Type B pancreatic cell (in vitro differentiated cells): Measurements from ENCODE around the gene HOXD10. TPM values are rescaled to one million over a fixed set of nuclear protein-coding genes. Genes with fewer than 3 reads are reported as not detected.

Experiments
- DNase-seq: peaks from one replicate; pipeline ENCODE4 v3.0.0; 2021; ENCODE audit warnings: mixed read lengths; ENCODE audit not compliant: unreplicated experiment; ENCODE audit errors: extremely low spot score
- H3K27ac Mint-ChIP-seq: 2 replicates; pipeline ENCODE4 v1.8.0; 2021; ENCODE audit warnings: mild to moderate bottlenecking, mixed read lengths
- H3K27me3 Mint-ChIP-seq: 2 replicates; pipeline ENCODE4 v1.8.0; 2021; ENCODE audit warnings: mixed read lengths
- H3K36me3 Mint-ChIP-seq: 2 replicates; pipeline ENCODE4 v1.8.0; 2021; ENCODE audit warnings: mixed read lengths
- H3K4me1 Mint-ChIP-seq: one replicate; pipeline ENCODE4 v1.8.0; 2021; ENCODE audit warnings: mixed read lengths; ENCODE audit not compliant: unreplicated experiment
- H3K4me3 Mint-ChIP-seq: 2 replicates; pipeline ENCODE4 v1.8.0; 2021; ENCODE audit warnings: mild to moderate bottlenecking, mixed read lengths
- H3K9me3 Mint-ChIP-seq: 2 replicates; pipeline ENCODE4 v1.8.0; 2021; ENCODE audit warnings: mixed read lengths
- total RNA-seq: library from RNA; stranded (reverse); gene quantifications from 2 replicates; pipeline ENCODE4 v1.2.1, GENCODE V29; 2021; ENCODE audit warnings: low replicate concordance
- TF ChIP-seq, protein P1 (sequence below): fragments of 200-600 bp; sonication (generic); conservative IDR thresholded peaks from 2 replicates; pipeline ENCODE4 v1.5.0; 2021; ENCODE audit warnings: antibody characterized with exemption, mild to moderate bottlenecking

Gene HOXD10
- total RNA-seq, 1 donor from 2014 or later = 0.56 TPM

GRCh38 chr2:176122683-176123410 lies 6.3 kb downstream of the HOXD10 start, which contains the start of gene HOXD9:
Gene HOXD9, plus strand, starts transcription at chr2:176122719. Its CDS starts 50 bp downstream, at chr2:176122769.
- DNase-seq = no peak
- Mint-ChIP-seq H3K27ac (no peak within 1 kb of the TSS), H3K27me3 (peaks cover 94% of the 10 kb centered on the region), H3K4me1 (peaks cover 7% of the 10 kb centered on the region), H3K4me3 (peak within 1 kb of the TSS; percentile 87), H3K9me3 (no peaks in the 10 kb centered on the region), H3K36me3 (peaks cover 4% of the 10 kb centered on the region)
- TF ChIP-seq, protein P1, sequence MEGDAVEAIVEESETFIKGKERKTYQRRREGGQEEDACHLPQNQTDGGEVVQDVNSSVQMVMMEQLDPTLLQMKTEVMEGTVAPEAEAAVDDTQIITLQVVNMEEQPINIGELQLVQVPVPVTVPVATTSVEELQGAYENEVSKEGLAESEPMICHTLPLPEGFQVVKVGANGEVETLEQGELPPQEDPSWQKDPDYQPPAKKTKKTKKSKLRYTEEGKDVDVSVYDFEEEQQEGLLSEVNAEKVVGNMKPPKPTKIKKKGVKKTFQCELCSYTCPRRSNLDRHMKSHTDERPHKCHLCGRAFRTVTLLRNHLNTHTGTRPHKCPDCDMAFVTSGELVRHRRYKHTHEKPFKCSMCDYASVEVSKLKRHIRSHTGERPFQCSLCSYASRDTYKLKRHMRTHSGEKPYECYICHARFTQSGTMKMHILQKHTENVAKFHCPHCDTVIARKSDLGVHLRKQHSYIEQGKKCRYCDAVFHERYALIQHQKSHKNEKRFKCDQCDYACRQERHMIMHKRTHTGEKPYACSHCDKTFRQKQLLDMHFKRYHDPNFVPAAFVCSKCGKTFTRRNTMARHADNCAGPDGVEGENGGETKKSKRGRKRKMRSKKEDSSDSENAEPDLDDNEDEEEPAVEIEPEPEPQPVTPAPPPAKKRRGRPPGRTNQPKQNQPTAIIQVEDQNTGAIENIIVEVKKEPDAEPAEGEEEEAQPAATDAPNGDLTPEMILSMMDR = no peak

DNA sequence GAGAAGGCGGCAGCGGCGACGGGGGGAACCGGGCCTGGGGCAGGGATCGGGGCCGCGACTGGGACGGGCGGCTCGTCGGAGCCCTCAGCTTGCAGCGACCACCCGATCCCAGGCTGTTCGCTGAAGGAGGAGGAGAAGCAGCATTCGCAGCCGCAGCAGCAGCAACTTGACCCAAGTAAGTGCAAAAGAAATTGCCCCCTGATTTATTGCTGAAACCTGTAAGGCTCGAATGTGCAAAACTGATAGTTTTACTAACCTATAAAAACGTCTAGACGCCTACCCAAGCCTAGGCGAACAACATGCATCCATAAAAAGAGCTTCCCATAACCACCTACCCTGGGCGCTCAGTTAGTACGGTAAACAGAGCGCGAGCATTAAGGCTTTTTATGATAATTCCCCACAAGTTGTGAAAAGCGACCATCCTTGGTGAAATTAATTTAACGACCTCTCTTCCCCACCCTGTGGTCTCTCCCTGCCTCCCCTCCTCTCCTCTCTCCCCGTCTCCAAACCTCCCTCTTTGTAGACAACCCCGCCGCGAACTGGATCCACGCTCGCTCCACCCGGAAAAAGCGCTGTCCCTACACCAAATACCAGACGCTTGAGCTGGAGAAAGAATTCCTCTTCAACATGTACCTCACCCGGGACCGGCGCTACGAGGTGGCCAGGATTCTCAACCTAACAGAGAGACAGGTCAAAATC lies 7.0 kb downstream of the HOXD10 start:
- peak overlapping the region; percentile 77 for H3K4me3 Mint-ChIP-seq
- H3K9me3 Mint-ChIP-seq = no peaks in the 10 kb centered on the region
- H3K27me3 Mint-ChIP-seq = peaks cover 94% of the 10 kb centered on the region
- no peak for DNase-seq
- peak overlapping the region; percentile 5 for H3K27ac Mint-ChIP-seq
- TF ChIP-seq, protein P1 = no peak
- H3K36me3 Mint-ChIP-seq = peaks cover 4% of the 10 kb centered on the region
- H3K4me1 Mint-ChIP-seq = peaks cover 13% of the 10 kb centered on the region

DNA sequence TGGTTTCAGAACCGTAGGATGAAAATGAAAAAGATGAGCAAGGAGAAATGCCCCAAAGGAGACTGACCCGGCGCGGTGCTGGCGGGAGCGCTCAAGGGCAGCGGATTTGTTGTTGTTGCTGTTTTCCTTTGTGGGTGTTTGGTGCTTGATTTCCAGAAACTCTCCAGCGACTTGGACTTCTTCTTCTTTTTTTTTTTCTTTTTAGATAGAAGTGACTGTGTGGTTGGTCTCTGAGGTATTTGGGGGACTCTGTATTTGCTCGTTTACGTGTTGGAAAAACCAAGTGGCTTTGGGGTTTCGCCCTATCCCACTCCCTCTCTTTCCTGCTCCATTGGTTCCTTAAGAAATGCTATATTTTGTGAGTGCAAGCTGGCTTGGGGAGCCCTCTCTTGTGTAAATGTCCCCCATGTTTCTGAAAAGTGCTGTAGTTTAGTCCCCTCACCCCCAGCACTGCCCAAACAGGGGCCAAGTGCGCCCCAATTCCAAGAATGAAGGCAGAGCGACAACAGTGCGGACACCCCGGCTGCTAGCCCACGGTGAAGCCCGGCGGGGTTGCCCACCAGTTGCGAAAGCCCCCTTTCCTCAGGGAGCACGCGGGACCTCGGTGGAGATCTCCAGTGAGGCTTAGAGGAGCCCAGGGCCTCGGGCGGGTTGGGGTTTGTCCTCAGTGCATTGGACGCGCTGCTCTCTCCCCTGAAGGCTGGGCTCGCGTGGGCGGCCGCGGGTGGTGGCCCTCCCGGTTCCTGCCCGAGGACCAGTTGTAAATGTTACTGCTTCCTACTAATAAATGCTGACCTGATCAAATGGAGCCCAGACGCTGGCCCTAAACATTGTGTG lies 7.8 kb downstream of the HOXD10 start:
- DNase-seq = no peak
- peak overlapping the region; percentile 77 for H3K4me3 Mint-ChIP-seq
- no peaks in the 10 kb centered on the region for H3K9me3 Mint-ChIP-seq
- H3K27me3 Mint-ChIP-seq = peaks cover 94% of the 10 kb centered on the region
- TF ChIP-seq, protein P1 = no peak
- peaks cover 4% of the 10 kb centered on the region for H3K36me3 Mint-ChIP-seq
- H3K4me1 Mint-ChIP-seq = peaks cover 18% of the 10 kb centered on the region
- H3K27ac Mint-ChIP-seq = peak overlapping the region; percentile 5

GRCh38 chr2:176124947-176125771 lies 8.6 kb downstream of the HOXD10 start:
- H3K4me1 Mint-ChIP-seq = peaks cover 18% of the 10 kb centered on the region
- H3K27me3 Mint-ChIP-seq = peaks cover 86% of the 10 kb centered on the region
- TF ChIP-seq, protein P1 = no peak
- H3K4me3 Mint-ChIP-seq = peak overlapping the region; percentile 62
- DNase-seq = no peak
- H3K9me3 Mint-ChIP-seq = no peaks in the 10 kb centered on the region
- peak overlapping the region; percentile 11 for H3K27ac Mint-ChIP-seq
- H3K36me3 Mint-ChIP-seq = no peaks in the 10 kb centered on the region

DNA sequence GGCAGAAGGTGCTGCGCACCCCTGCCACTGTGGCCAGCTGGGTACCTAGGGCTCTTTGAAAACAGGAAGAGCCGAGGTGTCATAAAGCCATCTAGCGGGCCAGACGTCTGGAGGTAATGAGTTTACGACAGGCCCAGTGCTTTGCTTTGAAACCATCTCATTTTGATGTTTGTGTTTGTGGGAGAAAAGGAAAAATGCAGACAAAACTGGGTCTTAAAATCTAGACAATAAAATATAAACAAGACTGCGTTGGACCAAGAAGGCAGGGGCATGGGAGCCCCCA lies 9.1 kb downstream of the HOXD10 start:
- Mint-ChIP-seq H3K36me3 (no peaks in the 10 kb centered on the region), H3K27ac (peak overlapping the region; percentile 11), H3K4me3 (peak overlapping the region; percentile 10), H3K4me1 (peaks cover 19% of the 10 kb centered on the region), H3K9me3 (no peaks in the 10 kb centered on the region), H3K27me3 (peaks cover 83% of the 10 kb centered on the region)
- no peak for DNase-seq
- TF ChIP-seq, protein P1 = no peak
